IPS-18c (cell line): ENCODE data around the gene ADNP.

Experiments used
- H3K4me3 ChIP-seq: 2 replicates; pipeline ENCODE4 v1.7.0; 2013; ENCODE audit warnings: low read depth, mild to moderate bottlenecking, low read length, moderate library complexity; ENCODE audit not compliant: insufficient read depth
- H3K9me3 ChIP-seq: one replicate; pipeline ENCODE4 v1.6.1; 2013; ENCODE audit warnings: mild to moderate bottlenecking, low read length, moderate library complexity; ENCODE audit not compliant: control insufficient read depth, insufficient read depth

The ADNP gene

GRCh38 chr20:50916257-50916656 lies 15.0 kb downstream of the ADNP start:
- no peaks in the 10 kb centered on the region for H3K9me3 ChIP-seq

DNA sequence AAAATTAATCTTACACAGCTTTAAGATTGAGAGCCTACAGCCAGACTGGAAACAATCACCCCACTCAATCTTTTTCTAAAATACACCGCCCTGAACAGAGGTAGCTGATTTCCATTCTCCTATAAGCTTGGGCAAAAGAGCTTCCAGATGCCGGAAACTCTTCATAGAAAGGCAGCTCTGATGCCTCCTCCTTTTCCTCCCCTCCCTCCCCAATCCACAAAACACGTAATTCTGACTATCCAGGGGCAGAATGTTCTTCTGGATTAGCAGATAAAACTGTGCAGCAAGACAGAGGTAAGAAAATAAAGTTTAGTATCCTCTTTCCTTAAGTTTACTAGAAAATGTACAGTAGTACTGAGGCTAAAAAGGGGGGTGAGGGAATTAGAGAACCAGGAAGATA lies 15.8 kb downstream of the ADNP start:
- H3K4me3 ChIP-seq = no peak overlapping the region

More at GRCh38 chr20:50916257-50916656, 15.0 kb downstream of the ADNP start:
- H3K4me3 ChIP-seq = no peak overlapping the region

DNA sequence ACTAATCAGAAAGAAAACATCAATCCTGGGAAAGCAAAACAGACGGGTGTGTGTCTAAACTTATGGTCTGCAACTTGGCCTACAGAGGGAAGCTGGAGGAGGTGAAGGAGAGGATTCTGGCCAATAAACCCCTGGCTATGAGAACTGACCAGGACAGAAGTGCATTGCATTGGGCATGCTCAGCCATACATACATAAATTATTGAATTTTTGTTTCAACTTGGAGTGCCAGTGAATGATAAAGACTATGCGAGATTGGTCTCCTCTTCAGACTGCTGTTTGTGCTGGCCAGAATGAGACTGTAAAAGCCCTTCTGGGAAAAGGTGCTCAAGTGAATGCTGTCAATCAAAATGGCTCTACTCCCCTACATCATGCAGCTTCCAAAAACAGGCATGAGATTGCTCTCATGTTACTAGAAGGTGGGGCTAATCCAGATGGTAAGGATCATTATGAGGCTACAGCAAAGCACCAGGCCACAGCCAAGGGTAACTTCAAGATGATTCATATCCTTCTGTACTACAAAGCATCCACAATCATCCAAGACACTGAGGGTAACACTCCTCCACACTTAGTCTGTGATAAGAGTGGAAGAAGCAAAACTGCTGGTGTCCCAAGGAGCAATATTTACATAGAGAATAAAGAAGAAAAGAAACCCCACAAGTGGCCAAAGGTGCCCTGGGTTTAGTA lies 17.4 kb downstream of the ADNP start:
- Histone ChIP-seq H3K9me3 (no peaks in the 10 kb centered on the region), H3K4me3 (no peak overlapping the region)

More for the DNA sequence above, 15.8 kb downstream of the ADNP start:
- no peaks in the 10 kb centered on the region for H3K9me3 ChIP-seq

GRCh38 chr20:50911716-50912115 lies 19.5 kb downstream of the ADNP start:
- Histone ChIP-seq H3K9me3 (no peaks in the 10 kb centered on the region), H3K4me3 (no peak overlapping the region)

DNA sequence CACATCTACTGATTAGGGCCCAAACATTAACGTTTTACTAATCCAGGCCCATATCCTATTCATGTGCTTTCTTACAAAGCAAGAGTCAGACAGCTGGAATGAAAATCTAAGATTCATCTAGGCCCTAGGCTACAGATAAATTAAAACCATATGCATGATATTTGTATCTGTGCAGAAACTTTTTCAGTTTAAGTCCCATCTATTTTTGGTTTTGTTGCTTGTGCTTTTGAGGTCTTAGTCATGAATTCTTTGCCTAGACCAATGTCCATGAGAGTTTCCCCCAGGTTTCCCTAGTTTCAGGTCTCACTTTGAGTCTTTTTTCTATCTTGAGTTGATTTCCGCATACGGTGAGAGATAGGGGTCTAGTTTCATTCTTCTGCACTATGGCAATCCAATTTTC lies 20.2 kb downstream of the ADNP start:
- no peaks in the 10 kb centered on the region for H3K9me3 ChIP-seq
- no peak overlapping the region for H3K4me3 ChIP-seq

DNA sequence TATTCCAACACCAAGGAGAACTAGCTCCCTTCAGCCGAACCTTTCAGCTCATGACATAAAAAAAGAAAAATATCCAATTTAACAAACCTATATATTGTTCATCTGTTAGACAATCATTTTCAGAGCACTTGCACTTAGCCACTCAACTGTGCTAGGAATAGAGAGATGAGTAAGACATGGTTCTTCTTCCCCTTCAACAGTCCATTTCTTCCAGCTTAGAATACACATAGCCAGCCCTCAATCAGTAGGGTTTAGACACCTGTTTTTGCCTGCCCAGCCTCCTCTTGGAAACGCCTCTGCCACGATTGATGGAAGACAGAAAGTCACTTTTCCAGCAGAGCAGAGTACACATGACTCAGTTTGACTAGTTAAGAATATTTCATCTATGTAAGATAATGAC lies 21.8 kb downstream of the ADNP start:
- H3K4me3 ChIP-seq = no peak overlapping the region
- no peaks in the 10 kb centered on the region for H3K9me3 ChIP-seq

DNA sequence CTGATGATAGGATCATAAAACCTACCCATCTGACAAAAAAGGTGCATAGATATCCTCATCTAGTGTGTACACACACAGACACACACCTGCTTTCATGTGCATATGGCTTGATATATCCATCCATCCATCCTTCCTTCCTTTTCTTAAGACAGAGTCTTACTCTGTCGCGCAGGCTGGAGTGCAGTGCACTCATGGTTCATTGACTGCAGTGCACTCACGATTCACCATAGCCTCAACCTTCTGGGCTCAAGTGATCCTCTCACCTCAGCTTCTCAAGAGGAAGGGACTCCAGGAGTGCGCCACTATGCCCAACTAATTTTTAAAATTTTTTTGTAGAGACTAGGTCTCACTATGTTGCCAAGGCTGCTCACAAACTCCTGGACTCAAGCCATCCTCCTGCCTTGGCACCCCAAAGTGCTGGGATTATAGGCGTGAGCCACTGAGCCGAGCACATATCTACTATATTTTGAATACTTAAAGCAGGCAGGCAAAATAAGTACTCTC lies 27.1 kb downstream of the ADNP start:
- Histone ChIP-seq H3K4me3 (no peak overlapping the region), H3K9me3 (no peaks in the 10 kb centered on the region)

DNA sequence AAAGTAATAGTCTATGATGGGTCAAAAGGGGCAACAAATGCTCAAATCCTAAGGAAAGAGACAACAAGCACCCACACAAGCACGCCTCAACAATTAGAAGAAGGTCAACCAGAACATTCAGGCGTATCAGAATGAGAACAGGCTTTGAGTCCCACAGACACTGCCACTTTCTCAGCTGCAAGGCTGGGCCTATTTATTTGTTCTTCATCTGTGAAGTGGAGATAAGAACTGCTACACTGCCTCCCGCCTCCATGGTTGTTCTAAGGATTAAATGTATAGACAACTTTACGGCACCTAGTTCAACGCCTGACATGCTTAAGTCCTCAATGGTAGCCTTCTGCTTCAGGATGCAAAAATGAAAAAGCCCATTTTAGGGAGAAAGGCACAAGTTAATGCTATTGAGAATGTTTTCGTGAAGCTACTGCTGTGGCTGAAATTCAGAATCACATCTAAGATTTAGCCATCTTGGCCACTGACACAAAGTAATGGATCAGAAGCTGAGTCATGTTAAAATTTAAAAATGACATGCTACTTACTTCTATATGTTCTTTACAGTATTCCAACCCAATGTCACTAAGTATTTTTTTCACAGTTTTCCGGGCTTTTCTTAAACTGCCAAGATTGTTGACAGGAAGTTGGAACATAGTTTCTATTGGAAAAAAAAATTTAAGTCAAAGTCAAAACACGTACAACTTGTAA lies 27.7 kb downstream of the ADNP start:
- H3K9me3 ChIP-seq = no peaks in the 10 kb centered on the region
- H3K4me3 ChIP-seq = no peak overlapping the region

DNA sequence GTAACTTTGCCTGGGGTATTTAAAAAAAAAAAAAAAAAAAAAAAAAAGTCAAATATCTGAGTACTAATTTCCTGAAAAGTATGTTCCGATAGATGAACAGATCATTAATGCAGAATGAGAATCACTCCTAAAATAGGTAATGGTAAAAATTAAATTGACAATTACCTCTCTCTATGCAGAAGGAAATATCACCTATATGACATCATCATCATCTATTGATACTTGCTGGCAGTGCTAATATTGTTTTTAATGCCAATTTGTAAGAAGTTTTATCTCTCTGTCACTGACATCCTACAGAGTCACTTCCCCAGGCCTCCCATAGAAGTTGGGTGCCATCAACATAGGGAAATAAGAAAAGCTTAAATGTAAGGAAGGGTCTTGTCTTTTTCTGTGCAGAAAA lies 29.9 kb downstream of the ADNP start:
- no peaks in the 10 kb centered on the region for H3K9me3 ChIP-seq

GRCh38 chr20:50900261-50900660 lies 31.0 kb downstream of the ADNP start:
- Histone ChIP-seq H3K9me3 (no peaks in the 10 kb centered on the region), H3K4me3 (no peak overlapping the region)

More for the DNA sequence above, 29.9 kb downstream of the ADNP start:
- H3K4me3 ChIP-seq = no peak overlapping the region

- Histone ChIP-seq H3K4me3 (no peak overlapping the region), H3K9me3 (no peaks in the 10 kb centered on the region)
Measured at GRCh38 chr20:50898475-50898874, 32.8 kb downstream of the ADNP start.

DNA sequence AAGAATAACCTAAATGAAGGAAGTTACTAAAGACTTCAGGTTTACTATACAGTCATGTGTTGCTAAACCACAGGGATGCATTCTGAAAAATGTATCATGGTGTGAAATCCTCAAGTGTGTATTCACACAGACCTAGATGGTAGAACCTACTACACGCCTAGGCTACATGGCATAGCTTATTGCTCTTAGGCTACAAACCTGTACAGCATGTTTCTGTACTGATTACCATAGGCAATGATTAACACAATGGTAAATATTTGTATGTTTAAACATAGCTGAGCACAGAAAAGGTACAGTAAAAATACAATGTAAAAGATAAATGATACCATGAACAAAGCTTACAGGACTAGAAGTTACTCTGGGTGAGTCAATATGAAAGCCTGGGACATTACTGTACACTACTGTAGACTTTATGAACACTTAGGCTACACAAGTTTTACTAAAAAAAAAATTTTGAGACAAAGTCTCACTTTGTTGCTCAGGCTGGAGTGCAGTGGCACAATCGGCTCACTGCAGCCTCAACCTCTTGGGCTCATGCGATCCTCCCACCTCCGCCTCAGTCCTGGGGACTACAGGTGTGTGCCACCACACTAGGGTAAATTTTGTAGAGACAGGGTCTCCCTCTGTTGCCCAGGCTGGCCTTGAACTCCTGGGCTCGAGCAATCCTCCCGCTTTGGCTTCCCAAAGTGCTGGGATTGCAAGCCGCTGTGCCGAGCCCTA lies 36.0 kb downstream of the ADNP start:
- Histone ChIP-seq H3K9me3 (no peaks in the 10 kb centered on the region), H3K4me3 (no peak overlapping the region)

GRCh38 chr20:50893620-50894019 lies 37.6 kb downstream of the ADNP start:
- Histone ChIP-seq H3K4me3 (no peak overlapping the region), H3K9me3 (no peaks in the 10 kb centered on the region)

DNA sequence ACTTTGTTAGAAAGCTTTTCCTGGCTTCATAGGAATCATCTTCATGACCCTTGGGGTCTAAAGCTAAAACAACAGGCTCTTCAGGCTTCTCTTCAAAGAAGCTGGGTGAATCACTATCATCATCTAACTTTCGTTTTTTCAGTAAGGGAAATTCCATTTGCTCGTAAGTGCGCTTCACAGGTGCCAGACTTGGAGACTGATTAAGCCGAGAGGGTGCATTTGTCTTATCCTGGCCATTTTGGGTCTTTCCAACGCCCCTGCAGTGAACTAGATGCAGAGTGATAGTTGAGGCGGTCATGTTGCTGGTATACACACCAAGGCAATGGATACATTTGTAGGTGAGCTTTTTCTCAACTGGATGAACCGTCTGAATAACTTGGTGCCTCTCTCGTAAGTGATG lies 38.8 kb downstream of the ADNP start:
- Histone ChIP-seq H3K4me3 (no peak overlapping the region), H3K9me3 (no peaks in the 10 kb centered on the region)

GRCh38 chr20:50891138-50891537 lies 40.1 kb downstream of the ADNP start:
- Histone ChIP-seq H3K4me3 (no peak overlapping the region), H3K9me3 (no peaks in the 10 kb centered on the region)

DNA sequence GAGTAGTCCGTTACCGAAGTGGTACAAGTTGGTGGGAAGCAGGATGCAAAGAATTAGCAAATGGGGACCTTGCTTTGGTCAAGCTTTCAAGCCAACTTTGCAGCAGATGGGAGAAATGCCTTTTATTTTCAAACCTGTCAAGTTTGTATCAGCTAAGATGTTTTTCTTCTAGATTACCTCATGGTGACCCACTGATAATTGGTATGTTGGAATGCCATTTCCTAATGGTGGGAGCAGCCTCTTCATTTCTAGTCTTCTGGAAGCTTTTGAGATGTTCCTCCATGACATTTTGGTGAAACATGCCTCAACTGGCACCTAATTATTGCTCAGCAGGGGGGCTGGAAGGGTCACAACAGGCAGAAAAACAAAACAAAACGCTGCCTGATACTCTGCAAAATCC lies 43.7 kb downstream of the ADNP start:
- Histone ChIP-seq H3K4me3 (no peak overlapping the region), H3K9me3 (no peaks in the 10 kb centered on the region)

- no peak overlapping the region for H3K4me3 ChIP-seq
Measured at GRCh38 chr20:50886184-50886790, 45.0 kb downstream of the ADNP start.

GRCh38 chr20:50885781-50886180 lies 45.5 kb downstream of the ADNP start:
- Histone ChIP-seq H3K9me3 (no peaks in the 10 kb centered on the region), H3K4me3 (no peak overlapping the region)

More at GRCh38 chr20:50886184-50886790, 45.0 kb downstream of the ADNP start:
- no peaks in the 10 kb centered on the region for H3K9me3 ChIP-seq
